Measurements from ENCODE around the gene CABP2.

Gene CABP2

DNA sequence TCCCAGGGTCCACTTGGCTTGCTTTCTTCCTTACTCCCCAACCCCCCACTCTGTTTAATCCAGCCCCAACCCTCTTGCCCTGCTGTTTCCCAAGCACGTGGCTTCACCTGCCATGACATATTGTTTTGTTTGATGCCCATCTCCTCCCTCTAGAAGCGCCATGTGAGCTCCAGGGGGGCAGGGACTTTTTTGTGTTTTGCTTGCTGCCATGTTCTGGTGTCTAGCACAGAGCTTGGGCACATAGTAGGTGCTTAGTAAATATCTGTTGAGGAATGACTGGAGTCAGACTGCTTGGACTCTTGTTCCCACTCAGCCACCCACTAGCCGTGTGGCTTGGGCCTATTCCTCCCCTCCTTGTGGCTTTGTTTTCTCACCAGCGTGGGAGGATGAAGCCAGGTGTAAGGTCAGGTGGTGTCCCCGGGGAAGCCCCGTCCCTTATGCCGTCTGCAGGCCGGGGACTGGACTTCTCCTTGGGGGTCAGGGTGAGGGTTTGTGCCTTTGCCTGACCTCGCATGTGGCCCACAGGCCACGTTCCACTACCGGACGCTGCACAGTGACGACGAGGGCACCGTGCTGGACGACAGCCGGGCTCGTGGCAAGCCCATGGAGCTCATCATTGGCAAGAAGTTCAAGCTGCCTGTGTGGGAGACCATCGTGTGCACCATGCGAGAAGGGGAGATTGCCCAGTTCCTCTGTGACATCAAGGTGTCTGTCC is 36.6 kb downstream of the CABP2 start:
- TF ChIP-seq GATA3 (IDR thresholded peaks at IDR 0.05; ENCODE audit: low read depth, low read length), result no peak
- TF ChIP-seq GATA2 (IDR thresholded peaks at IDR 0.05; ENCODE audit: low read depth, low read length), result no peak

DNA sequence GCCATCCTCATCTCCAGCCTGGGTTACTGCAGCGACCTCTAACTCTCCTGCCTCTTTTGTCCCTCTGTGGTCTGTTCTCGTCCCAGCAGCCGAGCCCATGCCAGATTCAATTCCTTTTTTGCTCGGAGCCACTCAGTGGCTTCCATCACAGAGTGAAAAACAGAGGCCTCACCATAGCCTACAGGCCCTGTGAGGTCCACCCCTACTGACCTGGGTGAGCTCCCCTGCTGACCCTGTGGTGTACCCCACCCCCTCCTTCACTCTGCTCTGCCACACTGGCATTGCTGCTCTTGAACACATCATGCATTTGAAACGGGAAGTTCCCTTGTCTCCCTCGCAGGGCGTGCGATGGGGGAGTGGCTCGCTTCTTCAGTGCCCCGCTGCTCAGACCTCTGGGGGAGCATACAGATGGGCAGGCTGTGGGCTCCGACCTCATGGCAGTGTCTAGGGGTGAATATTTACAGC is 38.4 kb downstream of the CABP2 start:
- no peak for TF ChIP-seq GATA3 (IDR thresholded peaks at IDR 0.05; ENCODE audit: low read depth, low read length)
- TF ChIP-seq GATA2 (IDR thresholded peaks at IDR 0.05; ENCODE audit: low read depth, low read length), result no peak

DNA sequence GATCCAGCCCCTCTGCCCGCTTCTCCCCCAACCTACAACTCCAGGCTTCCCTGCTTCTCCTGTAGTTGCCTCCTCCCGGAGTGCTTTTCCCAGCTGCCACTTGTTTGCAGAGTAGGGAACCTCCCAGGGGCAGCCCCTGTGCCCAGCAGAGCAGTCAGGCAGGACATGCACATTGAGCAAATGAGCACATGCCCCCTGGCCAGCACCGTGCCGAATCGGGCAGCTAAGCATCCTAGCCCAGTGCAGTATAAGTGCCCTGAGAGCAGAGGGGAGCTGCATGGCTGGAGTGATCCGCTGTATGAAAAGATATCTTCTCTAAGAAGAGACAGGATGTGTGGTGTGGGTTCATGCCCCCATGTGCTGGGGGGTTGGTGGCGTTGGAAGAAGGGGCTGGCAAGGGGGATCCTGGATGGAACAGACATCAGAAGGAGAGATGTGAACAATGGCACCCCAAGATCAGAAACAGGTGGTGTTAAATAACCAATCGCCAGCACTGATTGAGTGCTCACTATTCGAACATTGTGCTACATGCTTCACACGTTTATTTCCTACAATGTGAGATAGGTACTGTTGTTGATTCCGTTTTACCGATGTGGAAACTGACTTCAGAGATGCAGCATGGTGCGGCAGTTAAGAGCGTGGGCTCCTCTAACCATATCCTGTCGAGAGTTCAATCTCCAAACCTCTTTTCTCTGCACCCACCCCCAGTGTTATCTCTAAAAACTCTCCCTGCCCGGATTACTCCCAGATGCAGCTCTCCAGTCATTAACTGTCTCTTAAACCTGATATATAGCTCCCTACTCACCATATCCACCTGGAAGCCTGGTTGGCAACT is 39.2 kb downstream of the CABP2 start:
- TF ChIP-seq GATA2 (IDR thresholded peaks at IDR 0.05; ENCODE audit: low read depth, low read length), result no peak
- TF ChIP-seq GATA3 (IDR thresholded peaks at IDR 0.05; ENCODE audit: low read depth, low read length), result no peak

DNA sequence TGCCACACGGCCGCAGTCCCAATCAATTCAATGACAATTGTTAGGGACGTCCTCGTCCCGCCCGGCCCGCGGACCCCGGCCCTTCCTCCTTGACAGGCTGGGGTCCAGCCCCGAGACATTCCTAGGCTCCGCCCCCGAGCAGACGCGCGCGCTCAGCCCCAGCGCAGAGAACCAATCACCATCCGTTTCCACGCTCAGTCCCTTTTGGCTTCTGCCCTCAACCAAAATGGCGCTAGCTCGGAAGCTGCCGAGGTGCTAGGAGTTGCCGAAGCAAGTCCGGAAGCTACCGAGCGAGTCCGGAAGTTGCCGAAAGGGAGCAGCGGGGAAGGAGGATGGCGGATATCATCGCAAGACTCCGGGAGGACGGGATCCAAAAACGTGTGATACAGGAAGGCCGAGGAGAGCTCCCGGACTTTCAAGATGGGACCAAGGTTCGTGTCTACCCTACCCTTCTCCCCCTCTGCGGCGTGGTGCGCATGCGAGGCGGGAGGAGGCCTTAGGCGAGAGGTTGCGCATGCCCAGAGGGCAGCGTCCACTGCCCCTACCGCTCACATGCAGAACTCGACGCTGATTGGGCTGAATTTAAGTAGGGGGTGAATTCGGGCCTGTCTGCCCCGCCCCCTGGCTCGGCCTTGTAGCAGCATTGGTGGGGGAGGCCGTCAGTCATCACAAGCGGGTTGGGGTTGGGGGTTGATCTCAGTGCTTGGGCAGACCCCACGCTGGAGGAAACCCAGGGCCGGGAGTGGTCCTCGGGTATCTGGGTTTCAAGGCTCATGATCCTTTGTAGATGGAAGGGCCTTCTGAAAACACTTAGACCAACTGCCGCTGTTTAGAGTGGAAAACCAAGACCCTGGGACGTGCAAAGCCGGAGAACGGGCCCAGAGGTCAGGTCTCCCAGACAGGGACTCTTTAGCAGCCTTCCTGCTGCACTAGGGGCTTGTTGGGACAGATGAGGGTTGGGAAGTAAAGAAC is 40.1 kb downstream of the CABP2 start, which contains the start of gene AIP:
TSS of gene AIP (plus strand) at position 200 of the 972 bp plus-strand sequence. CDS start at position 333, 133 bp downstream.
- TF ChIP-seq GATA3 (IDR thresholded peaks at IDR 0.05; ENCODE audit: low read depth, low read length) (no peak), GATA2 (IDR thresholded peaks at IDR 0.05; ENCODE audit: low read depth, low read length) (no peak)

DNA sequence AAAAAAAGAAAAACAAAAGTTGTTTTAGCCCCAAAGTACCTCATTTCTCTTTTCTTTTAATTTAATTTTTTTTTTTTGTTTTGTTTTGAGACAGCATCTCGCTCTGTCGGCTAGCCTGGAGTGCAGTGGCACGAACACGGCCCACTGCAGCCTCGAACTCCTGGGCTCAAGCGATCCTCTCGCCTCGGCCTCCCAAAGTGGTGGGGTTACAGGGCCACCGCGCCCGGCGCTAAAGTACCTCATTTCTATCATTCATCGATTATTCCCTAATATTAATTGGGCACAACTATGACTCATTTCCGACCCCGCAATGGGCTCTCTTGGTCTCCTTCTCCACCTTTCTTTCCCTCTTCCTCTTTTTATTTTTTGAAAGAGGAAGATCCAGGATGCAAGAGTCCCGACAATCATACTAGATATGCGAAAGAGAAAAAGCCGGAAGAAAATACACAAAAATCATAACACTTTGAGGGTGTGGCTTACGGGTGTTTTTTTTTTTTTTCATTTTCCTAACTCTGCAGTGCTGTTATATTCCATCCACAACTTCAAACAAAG is 40.9 kb downstream of the CABP2 start:
- TF ChIP-seq GATA2 (IDR thresholded peaks at IDR 0.05; ENCODE audit: low read depth, low read length) (no peak), GATA3 (IDR thresholded peaks at IDR 0.05; ENCODE audit: low read depth, low read length) (no peak)

DNA sequence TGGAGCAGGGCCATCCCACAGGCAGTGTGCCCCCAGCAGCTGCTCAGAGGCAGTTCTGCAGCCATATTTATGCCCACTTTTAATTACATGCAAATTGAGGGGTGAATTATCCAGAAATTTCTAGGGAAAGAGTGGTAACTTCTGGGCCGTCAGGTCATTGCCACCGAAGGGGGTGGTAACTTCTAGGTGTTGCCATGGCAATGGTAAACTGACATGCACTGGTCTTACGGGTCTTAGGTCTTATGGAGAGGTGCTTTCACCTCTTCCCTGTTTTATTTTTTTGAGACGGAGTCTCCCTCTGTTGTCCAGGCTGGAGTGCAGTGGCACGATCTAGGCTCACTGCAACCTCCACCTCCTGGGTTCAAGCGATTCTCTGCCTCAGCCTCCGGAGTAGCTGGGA is 50.4 kb downstream of the CABP2 start:
- TF ChIP-seq GATA3 (IDR thresholded peaks at IDR 0.05; ENCODE audit: low read depth, low read length), result no peak
- no peak for TF ChIP-seq GATA2 (IDR thresholded peaks at IDR 0.05; ENCODE audit: low read depth, low read length)

DNA sequence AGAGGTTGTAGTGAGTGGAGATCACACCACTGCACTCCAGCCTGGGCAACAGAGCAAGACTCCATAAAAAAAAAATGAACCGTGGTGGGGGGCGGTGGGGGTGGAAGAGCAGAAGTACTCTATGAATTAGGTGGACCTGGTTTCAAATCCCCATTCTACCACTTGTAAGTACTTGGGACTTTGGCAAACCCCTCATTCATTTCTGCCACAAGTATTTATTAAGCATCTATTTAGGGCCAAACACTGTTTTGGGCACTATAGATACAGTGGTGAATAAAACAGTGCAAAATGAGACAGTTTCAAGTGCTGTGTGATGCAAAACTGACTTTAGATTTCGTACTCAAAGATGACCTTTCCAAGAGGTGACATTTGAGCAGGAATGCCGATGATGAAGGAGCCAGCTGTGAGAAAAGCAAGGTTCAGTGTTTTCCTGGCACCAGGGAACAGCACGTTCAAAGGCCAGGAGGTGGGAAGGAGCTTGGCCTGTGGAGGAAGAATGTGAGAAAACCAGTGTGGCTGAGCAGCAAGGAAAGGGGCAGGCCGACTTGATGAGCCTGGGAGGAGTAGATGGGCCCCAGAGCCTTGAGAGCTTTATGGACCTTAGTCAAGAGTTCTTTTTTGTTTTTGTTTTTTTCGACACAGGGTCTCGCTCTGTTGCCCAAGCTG is 52.8 kb downstream of the CABP2 start:
- TF ChIP-seq GATA2 (IDR thresholded peaks at IDR 0.05; ENCODE audit: low read depth, low read length) (no peak), GATA3 (IDR thresholded peaks at IDR 0.05; ENCODE audit: low read depth, low read length) (no peak)

DNA sequence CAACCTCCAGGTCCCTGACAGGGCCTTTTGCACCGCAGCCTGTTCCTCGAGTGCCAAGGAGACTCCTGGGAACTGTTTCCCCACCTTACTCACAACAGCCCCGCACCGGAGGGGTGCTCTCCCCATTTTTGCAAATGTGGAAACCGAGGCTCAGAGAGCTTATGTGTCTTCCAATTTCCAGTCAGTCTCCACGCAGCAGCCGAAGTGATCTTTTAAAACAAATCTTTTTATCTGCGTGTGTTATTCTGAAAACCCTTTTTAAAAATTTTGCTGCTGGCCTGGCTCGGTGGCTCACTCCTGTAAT is 53.8 kb downstream of the CABP2 start:
- TF ChIP-seq GATA2 (IDR thresholded peaks at IDR 0.05; ENCODE audit: low read depth, low read length) (no peak), GATA3 (IDR thresholded peaks at IDR 0.05; ENCODE audit: low read depth, low read length) (no peak)

Measured in SH-SY5Y (cell line).